Measurements from ENCODE around the gene FOXP2.

DNA sequence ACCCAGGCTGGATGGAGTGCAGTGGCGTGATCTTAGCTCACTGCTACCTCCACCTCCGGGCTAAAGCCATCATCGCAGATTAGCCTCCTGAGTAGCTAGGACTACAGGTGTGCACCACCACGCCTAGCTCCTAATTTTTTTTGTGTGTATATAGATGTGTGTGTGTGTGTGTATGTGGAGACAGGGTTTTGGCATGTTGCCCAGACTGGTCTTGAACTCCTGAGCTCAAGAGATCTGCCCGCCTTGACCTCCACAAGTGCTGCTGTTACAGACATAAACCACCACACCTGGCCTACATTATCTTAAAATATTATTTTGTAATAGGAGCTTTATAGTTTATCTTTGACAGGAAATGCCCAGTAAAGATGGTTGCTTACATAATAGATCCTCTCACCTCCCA lies 25.0 kb downstream of the FOXP2 start:
- TF ChIP-seq POLR2A (IDR thresholded peaks at IDR 0.05; ENCODE audit: low read depth, low read length) (no peak), POLR2AphosphoS5 (IDR thresholded peaks at IDR 0.05; ENCODE audit: low read depth, low read length) (no peak)

All from GM12891 (cell line).